H9 (cell line): Measurements from ENCODE around the gene UNC13C. TPM values are rescaled to one million over a fixed set of nuclear protein-coding genes. Genes with fewer than 3 reads are reported as not detected.

Source experiments
- DNase-seq: peaks from one replicate; pipeline ENCODE4 v3.0.0-alpha.2; 2017
- H2AFZ ChIP-seq: one replicate; pipeline ENCODE4 v1.6.1; 2013; ENCODE audit warnings: mild to moderate bottlenecking, low read length, control low read depth, moderate library complexity
- H2AK5ac ChIP-seq: 2 replicates; pipeline ENCODE4 v1.6.1; 2013; ENCODE audit warnings: low read length, control low read depth, mixed read lengths; ENCODE audit not compliant: insufficient read length
- H2BK120ac ChIP-seq: one replicate; pipeline ENCODE4 v1.6.1; 2013; ENCODE audit warnings: low read depth, mild to moderate bottlenecking, low read length, control low read depth, inconsistent platforms; ENCODE audit not compliant: poor library complexity, severe bottlenecking
- H2BK12ac ChIP-seq: 2 replicates; pipeline ENCODE4 v1.6.1; 2013; ENCODE audit warnings: low read length, control low read depth, mixed read lengths, low read depth; ENCODE audit not compliant: insufficient read length
- H2BK15ac ChIP-seq: 2 replicates; pipeline ENCODE4 v1.6.1; 2013; ENCODE audit warnings: low read depth, low read length, control low read depth
- H2BK20ac ChIP-seq: one replicate; pipeline ENCODE4 v1.6.1; 2013; ENCODE audit warnings: low read depth, mild to moderate bottlenecking, low read length, control low read depth, inconsistent platforms; ENCODE audit not compliant: poor library complexity, severe bottlenecking
- H2BK5ac ChIP-seq: 2 replicates; pipeline ENCODE4 v1.6.1; 2013; ENCODE audit warnings: low read length, control low read depth, mixed read lengths; ENCODE audit not compliant: insufficient read length
- H3K14ac ChIP-seq: 2 replicates; pipeline ENCODE4 v1.6.1; 2013; ENCODE audit warnings: low read length, control low read depth; ENCODE audit not compliant: insufficient read depth
- H3K18ac ChIP-seq: 2 replicates; pipeline ENCODE4 v1.6.1; 2013; ENCODE audit warnings: low read depth, mild to moderate bottlenecking, mixed read lengths, low read length, control low read depth; ENCODE audit not compliant: insufficient read length
- H3K23ac ChIP-seq: 2 replicates; pipeline ENCODE4 v1.6.1; 2013; ENCODE audit warnings: low read length, control low read depth, mixed read lengths, low read depth; ENCODE audit not compliant: insufficient read length
- H3K23me2 ChIP-seq: 2 replicates; pipeline ENCODE4 v1.6.1; 2013; ENCODE audit warnings: low read depth, mild to moderate bottlenecking, mixed read lengths, low read length, control low read depth; ENCODE audit not compliant: insufficient read length, poor library complexity, severe bottlenecking
- H3K27ac ChIP-seq: 2 replicates; pipeline ENCODE4 v1.5.1; 2013; ENCODE audit warnings: low read length, control low read depth, mixed read lengths, low read depth; ENCODE audit not compliant: insufficient read length
- H3K27me3 ChIP-seq: 2 replicates; pipeline ENCODE4 v1.6.1; 2013; ENCODE audit warnings: low read length, control low read depth, inconsistent platforms; ENCODE audit not compliant: insufficient read depth
- H3K4ac ChIP-seq: 2 replicates; pipeline ENCODE4 v1.6.1; 2013; ENCODE audit warnings: low read depth, mild to moderate bottlenecking, control low read depth, inconsistent platforms, low read length, moderate library complexity
- H3K4me1 ChIP-seq: 2 replicates; pipeline ENCODE4 v1.6.1; 2013; ENCODE audit warnings: low read length, control low read depth, inconsistent platforms; ENCODE audit not compliant: insufficient read depth
- H3K4me2 ChIP-seq: 2 replicates; pipeline ENCODE4 v1.6.1; 2013; ENCODE audit warnings: low read length, control low read depth, mixed read lengths; ENCODE audit not compliant: insufficient read length, insufficient read depth
- H3K56ac ChIP-seq: 2 replicates; pipeline ENCODE4 v1.6.1; 2013; ENCODE audit warnings: low read depth, mild to moderate bottlenecking, mixed read lengths, low read length, control low read depth; ENCODE audit not compliant: insufficient read length
- H3K79me1 ChIP-seq: 2 replicates; pipeline ENCODE4 v1.6.1; 2013; ENCODE audit warnings: low read depth, mild to moderate bottlenecking, moderate library complexity, low read length, control low read depth, inconsistent platforms; ENCODE audit not compliant: insufficient read depth, poor library complexity, severe bottlenecking
- H3K79me2 ChIP-seq: 2 replicates; pipeline ENCODE4 v1.6.1; 2013; ENCODE audit warnings: low read length, control low read depth, inconsistent platforms; ENCODE audit not compliant: insufficient read depth
- H3K9ac ChIP-seq: 2 replicates; pipeline ENCODE4 v1.6.1; 2013; ENCODE audit warnings: low read length, control low read depth, mixed read lengths; ENCODE audit not compliant: insufficient read length; ENCODE audit errors: extremely low read depth
- H3K9me3 ChIP-seq: one replicate; pipeline ENCODE4 v1.6.1; 2013; ENCODE audit warnings: low read depth, low read length, inconsistent platforms; ENCODE audit not compliant: control insufficient read depth
- H3T11ph ChIP-seq: one replicate; pipeline ENCODE4 v1.6.1; 2013; ENCODE audit warnings: mild to moderate bottlenecking, low read length, control low read depth, inconsistent platforms
- H4K20me1 ChIP-seq: one replicate; pipeline ENCODE4 v1.6.1; 2013; ENCODE audit not compliant: control insufficient read depth, insufficient read length, insufficient read depth
- H4K5ac ChIP-seq: 2 replicates; pipeline ENCODE4 v1.6.1; 2013; ENCODE audit warnings: low read depth, mild to moderate bottlenecking, mixed read lengths, low read length, control low read depth; ENCODE audit not compliant: insufficient read length
- H4K8ac ChIP-seq: replicated peaks from 2 replicates; pipeline ENCODE4 v1.6.1; 2013; ENCODE audit warnings: low read length, control low read depth, mixed read lengths, low read depth; ENCODE audit not compliant: insufficient read length
- H4K91ac ChIP-seq: 2 replicates; pipeline ENCODE4 v1.6.1; 2013; ENCODE audit warnings: low read depth, mild to moderate bottlenecking, moderate library complexity, mixed read lengths, low read length, control low read depth; ENCODE audit not compliant: insufficient read length
- H3K27ac Mint-ChIP-seq, 3 experiments: 2 replicates in 2 of 3; 3 replicates in 1 of 3; pipeline ENCODE4 v1.8.0; 2020 to 2021; ENCODE audit warnings: mixed read lengths in 3 of 3, mild to moderate bottlenecking in 1 of 3, moderate library complexity in 1 of 3
- H3K27me3 Mint-ChIP-seq: 2 replicates; pipeline ENCODE4 v1.8.0; 2021; ENCODE audit warnings: low read depth, mild to moderate bottlenecking, moderate library complexity, mixed read lengths
- H3K36me3 Mint-ChIP-seq, 3 experiments: 2 replicates in 2 of 3; 3 replicates in 1 of 3; pipeline ENCODE4 v1.8.0; 2020 to 2021; ENCODE audit warnings: low read depth in 3 of 3, mixed read lengths in 3 of 3; ENCODE audit not compliant: insufficient read depth in 1 of 3
- H3K4me1 Mint-ChIP-seq, 2 experiments: 2 replicates each; pipeline ENCODE4 v1.8.0; 2020; ENCODE audit warnings: mixed read lengths in 2 of 2
- H3K4me3 Mint-ChIP-seq, 2 experiments: 2 replicates in 1 of 2; 3 replicates in 1 of 2; pipeline ENCODE4 v1.8.0; 2020 to 2021; ENCODE audit warnings: mild to moderate bottlenecking in 2 of 2, mixed read lengths in 2 of 2, moderate library complexity in 1 of 2
- H3K9me3 Mint-ChIP-seq, 2 experiments: 2 replicates in 1 of 2; 3 replicates in 1 of 2; pipeline ENCODE4 v1.8.0; 2020; ENCODE audit warnings: mild to moderate bottlenecking in 2 of 2, mixed read lengths in 2 of 2, moderate library complexity in 1 of 2
- WGBS: extraction: QIAGEN DNeasy Blood & Tissue Kit; methylation state at CpG from one replicate; pipeline ENCODE4 v1.1.7; 2013; ENCODE audit warnings: missing lambda C conversion rate, low lambda C conversion rate, mixed read lengths; ENCODE audit not compliant: insufficient read length; ENCODE audit errors: extremely low coverage; 5-methylcytosine and 5-hydroxymethylcytosine counted together
- total RNA-seq: library from RNA; stranded (reverse); gene quantifications from 2 replicates; pipeline ENCODE4 v1.2.1, GENCODE V29; 2021
- TF ChIP-seq, protein P1 (sequence below): fragments of 200-600 bp; sonication (generic); conservative IDR thresholded peaks from 3 replicates; pipeline ENCODE4 v1.8.0; 2021; ENCODE audit warnings: antibody characterized with exemption, mild to moderate bottlenecking

Gene UNC13C
- total RNA-seq, 1 experiment from 2014 or later, result 0.02 TPM

DNA sequence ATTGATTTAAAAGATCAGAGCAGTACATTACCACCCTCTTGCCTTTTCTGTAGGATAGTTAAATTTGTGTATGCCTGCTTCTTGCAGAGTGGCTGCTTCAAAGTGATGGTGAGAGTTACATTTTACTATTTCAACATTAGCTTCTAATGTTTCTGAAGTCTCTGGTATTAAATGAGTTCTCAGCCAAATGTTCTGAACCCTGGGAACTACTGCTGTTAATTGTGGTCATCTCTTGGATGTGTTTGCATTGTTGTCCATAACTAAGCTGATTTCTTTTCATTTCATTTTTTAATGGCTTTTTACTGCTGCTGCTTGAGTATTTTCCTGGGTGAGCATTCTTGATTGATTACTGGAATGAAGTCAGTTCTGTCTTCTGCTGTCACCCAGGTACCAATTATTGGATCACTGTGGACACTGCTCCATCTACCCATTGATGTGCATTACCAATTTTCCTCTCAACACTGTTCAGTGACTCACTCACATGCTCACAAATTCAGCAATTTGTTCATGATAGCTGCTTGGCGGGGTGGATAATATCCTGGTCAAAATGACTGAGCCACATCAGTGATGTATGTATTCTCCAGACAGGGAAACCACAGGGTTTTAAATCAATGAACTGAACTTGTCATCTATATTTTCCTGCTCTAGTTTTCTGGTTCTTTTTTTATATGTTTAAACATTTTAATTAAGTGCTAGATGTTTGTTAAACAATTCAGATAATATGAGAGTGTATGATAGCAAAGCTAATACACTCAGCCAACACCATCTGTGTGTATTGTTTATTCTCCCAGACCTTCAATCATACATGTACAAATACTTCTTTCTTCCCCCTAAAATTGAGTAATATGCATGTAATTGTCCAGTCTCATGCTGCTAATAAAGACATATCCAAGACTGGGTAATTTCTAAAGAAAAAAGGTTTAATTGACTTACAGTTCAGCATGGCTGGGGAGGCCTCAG lies 630.9 kb downstream of the UNC13C start:
- peaks cover 15 to 19% of the 10 kb centered on the region in 2 experiments for H3K4me1 Mint-ChIP-seq

More for the DNA sequence above, 630.9 kb downstream of the UNC13C start:
- WGBS, result no CpG with 5 or more reads among the region's 1 CpG
- Histone ChIP-seq H4K20me1 (no peaks in the 10 kb centered on the region), H3K9ac (no peak overlapping the region), H2AFZ (no peak overlapping the region), H3K14ac (no peak overlapping the region), H2AK5ac (no peak overlapping the region), H3K23me2 (no peaks in the 10 kb centered on the region), H3K27ac (no peak overlapping the region), H3K56ac (no peak overlapping the region), H3T11ph (no peak overlapping the region), H4K5ac (no peak overlapping the region), H2BK5ac (no peak overlapping the region), H3K79me1 (no peaks in the 10 kb centered on the region), H2BK15ac (no peak overlapping the region), H2BK12ac (no peak overlapping the region), H3K23ac (no peak overlapping the region), H3K18ac (no peak overlapping the region), H4K91ac (no peak overlapping the region), H4K8ac (no peak overlapping the region), H3K79me2 (no peaks in the 10 kb centered on the region), H3K4me2 (no peak overlapping the region), H2BK20ac (no peak overlapping the region), H3K27me3 (no peaks in the 10 kb centered on the region), H3K9me3 (no peaks in the 10 kb centered on the region), H2BK120ac (no peak overlapping the region), H3K4ac (no peak overlapping the region), H3K4me1 (0 out of 2 replicates have a peak, but pooled peaks cover 2% of the 10 kb centered on the region)
- DNase-seq, result no peak
- Mint-ChIP-seq H3K4me3 (no peak overlapping the region), H3K9me3 (no peaks in the 10 kb centered on the region; a peak in 2 of 5 replicates), H3K27ac (no peak overlapping the region), H3K27me3 (no peaks in the 10 kb centered on the region), H3K36me3 (no peaks in the 10 kb centered on the region)
- TF ChIP-seq, protein P1, sequence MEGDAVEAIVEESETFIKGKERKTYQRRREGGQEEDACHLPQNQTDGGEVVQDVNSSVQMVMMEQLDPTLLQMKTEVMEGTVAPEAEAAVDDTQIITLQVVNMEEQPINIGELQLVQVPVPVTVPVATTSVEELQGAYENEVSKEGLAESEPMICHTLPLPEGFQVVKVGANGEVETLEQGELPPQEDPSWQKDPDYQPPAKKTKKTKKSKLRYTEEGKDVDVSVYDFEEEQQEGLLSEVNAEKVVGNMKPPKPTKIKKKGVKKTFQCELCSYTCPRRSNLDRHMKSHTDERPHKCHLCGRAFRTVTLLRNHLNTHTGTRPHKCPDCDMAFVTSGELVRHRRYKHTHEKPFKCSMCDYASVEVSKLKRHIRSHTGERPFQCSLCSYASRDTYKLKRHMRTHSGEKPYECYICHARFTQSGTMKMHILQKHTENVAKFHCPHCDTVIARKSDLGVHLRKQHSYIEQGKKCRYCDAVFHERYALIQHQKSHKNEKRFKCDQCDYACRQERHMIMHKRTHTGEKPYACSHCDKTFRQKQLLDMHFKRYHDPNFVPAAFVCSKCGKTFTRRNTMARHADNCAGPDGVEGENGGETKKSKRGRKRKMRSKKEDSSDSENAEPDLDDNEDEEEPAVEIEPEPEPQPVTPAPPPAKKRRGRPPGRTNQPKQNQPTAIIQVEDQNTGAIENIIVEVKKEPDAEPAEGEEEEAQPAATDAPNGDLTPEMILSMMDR, result no peak
